IMR-90 (cell line): ENCODE measurements around the gene UBE2L3. TPM values are rescaled to one million over a fixed set of nuclear protein-coding genes. Genes with fewer than 3 reads are reported as not detected.
"Not testable (repeated sequence)": the region's sequence is repeated elsewhere in the genome, so short reads cannot be mapped to it uniquely, and the experiment has no call there.

Source experiments
- ATAC-seq: fragments of 200-7000 bp; cut with Tn5 transposase; 2 replicates; pipeline ENCODE4 v1.9.1; 2020; ENCODE audit warnings: low read depth, mild to moderate bottlenecking, moderate library complexity
- BruUV-seq: library from RNA; stranded (reverse); fragments of 400-500 nt; replicated peaks from 2 replicates; lab custom pipeline; 2021; lab: Mats Ljungman, UMichigan
- CTCF ChIA-PET: fragments of 300-600 bp; formaldehyde crosslinking; extraction: SDS; loops from one replicate; lab custom pipeline; 2021; ENCODE audit warnings: antibody characterized with exemption; lab: Yijun Ruan, JAX
- POLR2A ChIA-PET: fragments of 300-600 bp; sonication (Branson Sonifier 250); formaldehyde crosslinking; loops from one replicate; lab custom pipeline; 2022; ENCODE audit warnings: antibody characterized with exemption; ENCODE audit not compliant: unreplicated experiment; lab: Charles Lee
- DNase-seq: peaks from one replicate; pipeline ENCODE4 v3.0.0; 2013
- H2AFZ ChIP-seq: replicated peaks from 2 replicates; pipeline ENCODE3; 2013; ENCODE audit warnings: low read length, mild to moderate bottlenecking; ENCODE audit not compliant: poor library complexity
- H2AK5ac ChIP-seq: 2 replicates; pipeline ENCODE4 v1.6.1; 2013; ENCODE audit warnings: low read depth, low read length, inconsistent platforms
- H2AK9ac ChIP-seq: replicated peaks from 2 replicates; pipeline ENCODE3; 2013; ENCODE audit warnings: mild to moderate bottlenecking, low read depth, low read length, moderate library complexity; ENCODE audit not compliant: poor library complexity
- H2BK120ac ChIP-seq: 2 replicates; pipeline ENCODE4 v1.6.1; 2013; ENCODE audit warnings: low read depth, low read length, inconsistent platforms
- H2BK15ac ChIP-seq: 3 replicates; pipeline ENCODE4 v1.6.1; 2013; ENCODE audit warnings: low read depth, low read length, inconsistent platforms
- H2BK20ac ChIP-seq: 2 replicates; pipeline ENCODE4 v1.6.1; 2013; ENCODE audit warnings: low read depth, mild to moderate bottlenecking, inconsistent platforms, low read length, moderate library complexity
- H2BK5ac ChIP-seq: 2 replicates; pipeline ENCODE4 v1.6.1; 2013; ENCODE audit warnings: mild to moderate bottlenecking, low read depth, low read length, inconsistent platforms; ENCODE audit not compliant: poor library complexity, severe bottlenecking
- H3K14ac ChIP-seq: replicated peaks from 2 replicates; pipeline ENCODE4 v1.6.1; 2013; ENCODE audit warnings: low read depth, low read length, inconsistent platforms
- H3K18ac ChIP-seq: 2 replicates; pipeline ENCODE4 v1.6.1; 2013; ENCODE audit warnings: low read depth, low read length, control low read depth
- H3K23ac ChIP-seq: 2 replicates; pipeline ENCODE4 v1.6.1; 2013; ENCODE audit warnings: low read depth, low read length, inconsistent platforms
- H3K27ac ChIP-seq: 2 replicates; pipeline ENCODE4 v1.5.1; 2013; ENCODE audit warnings: mild to moderate bottlenecking, control low read depth, low read length; ENCODE audit not compliant: insufficient read depth
- H3K27me3 ChIP-seq: 2 replicates; pipeline ENCODE4 v1.6.1; 2013; ENCODE audit warnings: low read length; ENCODE audit not compliant: control insufficient read depth, insufficient read depth
- H3K36me3 ChIP-seq: 2 replicates; pipeline ENCODE4 v1.6.1; 2013; ENCODE audit warnings: low read length, mixed read lengths; ENCODE audit not compliant: control insufficient read depth, insufficient read depth
- H3K4ac ChIP-seq: 2 replicates; pipeline ENCODE4 v1.6.1; 2013; ENCODE audit warnings: low read depth, low read length, inconsistent platforms
- H3K4me1 ChIP-seq: 2 replicates; pipeline ENCODE4 v1.6.1; 2013; ENCODE audit warnings: low read length, mixed read lengths; ENCODE audit not compliant: control insufficient read depth, insufficient read depth
- H3K4me2 ChIP-seq: 2 replicates; pipeline ENCODE4 v1.6.1; 2013; ENCODE audit warnings: low read depth, mild to moderate bottlenecking, control low read depth, low read length, moderate library complexity
- H3K4me3 ChIP-seq: 2 replicates; pipeline ENCODE4 v1.5.1; 2013; ENCODE audit warnings: low read depth, mild to moderate bottlenecking, control low read depth, low read length, moderate library complexity; ENCODE audit not compliant: insufficient read depth
- H3K56ac ChIP-seq: 2 replicates; pipeline ENCODE4 v1.6.1; 2013; ENCODE audit warnings: low read length, inconsistent platforms; ENCODE audit not compliant: insufficient read depth; ENCODE audit errors: extremely low read depth
- H3K79me1 ChIP-seq, 2 experiments: 2 replicates each; pipeline ENCODE4 v1.6.1; 2013; ENCODE audit warnings: low read length in 2 of 2, inconsistent platforms in 1 of 2, low read depth in 1 of 2
- H3K9ac ChIP-seq: 2 replicates; pipeline ENCODE4 v1.6.1; 2013; ENCODE audit warnings: low read depth, low read length, control low read depth
- H3K9me1 ChIP-seq: 2 replicates; pipeline ENCODE4 v1.6.1; 2013; ENCODE audit warnings: low read length, inconsistent platforms; ENCODE audit not compliant: insufficient read depth
- H3K9me3 ChIP-seq: 2 replicates; pipeline ENCODE4 v1.6.1; 2013; ENCODE audit warnings: low read length; ENCODE audit not compliant: control insufficient read depth, insufficient read depth
- H4K20me1 ChIP-seq: 2 replicates; pipeline ENCODE4 v1.6.1; 2013; ENCODE audit warnings: low read length, inconsistent platforms; ENCODE audit not compliant: insufficient read depth
- H4K5ac ChIP-seq: 2 replicates; pipeline ENCODE4 v1.6.1; 2013; ENCODE audit warnings: mild to moderate bottlenecking, low read depth, low read length, control low read depth
- H4K8ac ChIP-seq, 2 experiments: 2 replicates each; pipeline ENCODE4 v1.6.1; 2013; ENCODE audit warnings: low read depth in 2 of 2, low read length in 2 of 2, control low read depth in 1 of 2, inconsistent platforms in 1 of 2
- H4K91ac ChIP-seq: 2 replicates; pipeline ENCODE4 v1.6.1; 2013; ENCODE audit warnings: low read depth, low read length, inconsistent platforms; ENCODE audit not compliant: insufficient read depth
- WGBS, 2 experiments: methylation state at CpG; one replicate each; pipeline versions ENCODE4 v1.1.5 to v1.1.7; 2013; ENCODE audit warnings: missing lambda C conversion rate in 2 of 2; ENCODE audit not compliant: insufficient read length in 1 of 2; ENCODE audit errors: extremely low coverage in 2 of 2; 5-methylcytosine and 5-hydroxymethylcytosine counted together
- dilution Hi-C: fragments of 300-500 bp; cut with HindIII; formaldehyde crosslinking; loops from one replicate; pipeline ENCODE4 v1.14.3; 2018; ENCODE audit warnings: low sequenced_read_pairs; ENCODE audit not compliant: unreplicated experiment
- in situ Hi-C: fragments of 300-500 bp; cut with MboI; formaldehyde crosslinking; loops from 3 replicates; pipeline ENCODE4 v1.14.3; 2019; ENCODE audit warnings: low sequenced_read_pairs, inconsistent platforms, mixed read lengths
- intact Hi-C: fragments of 100-400 bp; cut with micrococcal nuclease; formaldehyde crosslinking; loops from 2 replicates; pipeline ENCODE4 v1.10.0; 2022
- polyA plus RNA-seq, 3 experiments: library from polyadenylated mRNA; depleted of rRNA; stranded (reverse); fragments of >200 nt; gene quantifications; 2 replicates each; pipeline ENCODE4 v1.2.3, GENCODE V29; 2012; ENCODE audit warnings: low replicate concordance in 1 of 3
- total RNA-seq: library from RNA; depleted of rRNA; stranded (reverse); fragments of >200 nt; gene quantifications from 2 replicates; pipeline ENCODE4 v1.2.3, GENCODE V29; 2012

Gene UBE2L3
- total and polyA plus RNA-seq, 2 of the 4 experiments (the other 2 are of a cell fraction), result 29.0 to 72.9 TPM

DNA sequence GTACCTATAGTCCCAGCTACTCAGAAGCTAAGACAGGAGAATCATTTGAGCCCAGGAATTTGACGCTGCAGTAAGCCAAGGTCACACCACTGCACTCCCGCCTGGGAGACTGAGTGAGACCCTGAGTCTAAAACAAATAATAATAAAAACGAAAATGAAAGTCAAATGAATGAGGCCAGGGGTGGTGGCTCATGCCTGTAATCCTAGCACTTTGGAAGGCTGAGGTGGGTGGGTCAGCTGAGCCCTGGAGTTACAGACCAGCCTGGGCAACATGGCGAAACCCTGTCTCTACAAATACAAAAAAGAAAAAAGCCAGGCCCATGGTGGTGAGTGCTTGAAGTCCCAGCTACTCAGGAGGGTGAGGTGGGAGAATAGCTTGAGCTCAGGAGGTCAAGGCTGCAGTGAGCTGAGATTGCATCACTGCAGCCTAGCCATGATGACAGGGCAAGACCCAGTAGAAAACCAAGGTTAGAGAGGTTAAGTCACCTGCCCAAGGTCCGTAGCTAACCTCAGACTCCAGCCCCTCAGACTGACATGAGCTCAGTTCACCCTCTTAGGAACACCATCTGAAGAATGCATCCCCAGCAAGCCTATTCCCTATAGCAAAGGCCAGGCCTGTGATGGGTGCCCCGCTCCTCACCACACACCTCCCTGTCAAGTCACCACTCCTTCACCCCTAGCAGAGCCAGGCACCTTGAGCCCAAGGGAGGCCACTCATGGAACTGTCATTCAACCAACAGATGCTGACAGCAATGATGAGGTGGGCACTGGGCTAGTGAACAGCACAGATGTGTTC lies 40.6 kb upstream of the UBE2L3 start:
- H3K9me3 ChIP-seq, H2BK15ac ChIP-seq, H3K4me1 ChIP-seq, H3K9me1 ChIP-seq, H3K4me2 ChIP-seq, H2AK5ac ChIP-seq, H3K56ac ChIP-seq, H4K8ac ChIP-seq, in situ Hi-C loops, H3K79me1 ChIP-seq, BruUV-seq, H3K9ac ChIP-seq, H3K27ac ChIP-seq, H2BK5ac ChIP-seq, H2AFZ ChIP-seq, H4K5ac ChIP-seq, DNase-seq, H2BK20ac ChIP-seq, H4K20me1 ChIP-seq, H3K4ac ChIP-seq, POLR2A ChIA-PET, ATAC-seq, H4K91ac ChIP-seq, intact Hi-C loops, H3K4me3 ChIP-seq, CTCF ChIA-PET, H3K18ac ChIP-seq, dilution Hi-C loops, H3K14ac ChIP-seq, H2AK9ac ChIP-seq, H3K23ac ChIP-seq, H3K36me3 ChIP-seq, H2BK120ac ChIP-seq, H3K27me3 ChIP-seq: not testable (repeated sequence)
- WGBS, 2 experiments, result no CpG with 5 or more reads among the region's 6 CpGs

DNA sequence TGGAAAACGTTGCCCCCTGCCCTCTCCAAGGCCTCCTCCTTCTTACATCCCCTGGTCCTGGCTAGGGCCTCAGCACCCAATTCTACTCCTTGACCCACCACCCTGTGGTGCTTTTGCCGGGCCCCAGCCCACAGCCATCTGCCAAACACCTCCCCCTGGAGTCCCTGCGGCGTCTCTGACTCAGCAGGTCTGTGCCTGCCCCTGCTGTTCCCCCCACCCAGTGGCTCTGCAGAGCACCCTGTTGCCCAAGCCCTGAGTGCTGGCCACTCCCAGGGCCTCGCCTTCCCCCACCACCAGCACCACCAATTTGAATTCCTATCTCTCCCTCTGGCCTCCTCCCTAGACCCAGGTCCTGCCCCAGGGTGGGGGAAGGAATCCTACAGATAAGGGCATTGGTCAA lies 36.0 kb upstream of the UBE2L3 start:
- H2AFZ ChIP-seq, H3K9me3 ChIP-seq, H2BK20ac ChIP-seq, H3K56ac ChIP-seq, POLR2A ChIA-PET, H4K5ac ChIP-seq, in situ Hi-C loops, H3K4ac ChIP-seq, H3K23ac ChIP-seq, DNase-seq, H3K18ac ChIP-seq, H2BK120ac ChIP-seq, H3K9ac ChIP-seq, intact Hi-C loops, H3K9me1 ChIP-seq, H2BK15ac ChIP-seq, H3K79me1 ChIP-seq, H4K8ac ChIP-seq, H4K20me1 ChIP-seq, H2BK5ac ChIP-seq, H4K91ac ChIP-seq, H3K4me3 ChIP-seq, H2AK5ac ChIP-seq, H3K14ac ChIP-seq, H3K4me2 ChIP-seq, H3K27me3 ChIP-seq, H3K4me1 ChIP-seq, H3K27ac ChIP-seq, CTCF ChIA-PET, BruUV-seq, dilution Hi-C loops, ATAC-seq, H3K36me3 ChIP-seq, H2AK9ac ChIP-seq: not testable (repeated sequence)
- no CpG with 5 or more reads among the region's 5 CpGs for WGBS, 2 experiments
